GM20000 (cell line): ENCODE measurements around the gene SCARB1.

Experiments used
- DNase-seq: peaks from one replicate; pipeline ENCODE4 v3.0.0; 2012; ENCODE audit warnings: low spot score
- TF ChIP-seq, protein P1 (sequence below): IDR thresholded peaks from 2 replicates; pipeline ENCODE4 v1.5.1; 2012; ENCODE audit warnings: mild to moderate bottlenecking, control low read depth; ENCODE audit errors: extremely low read depth, missing control alignments

The SCARB1 gene

DNA sequence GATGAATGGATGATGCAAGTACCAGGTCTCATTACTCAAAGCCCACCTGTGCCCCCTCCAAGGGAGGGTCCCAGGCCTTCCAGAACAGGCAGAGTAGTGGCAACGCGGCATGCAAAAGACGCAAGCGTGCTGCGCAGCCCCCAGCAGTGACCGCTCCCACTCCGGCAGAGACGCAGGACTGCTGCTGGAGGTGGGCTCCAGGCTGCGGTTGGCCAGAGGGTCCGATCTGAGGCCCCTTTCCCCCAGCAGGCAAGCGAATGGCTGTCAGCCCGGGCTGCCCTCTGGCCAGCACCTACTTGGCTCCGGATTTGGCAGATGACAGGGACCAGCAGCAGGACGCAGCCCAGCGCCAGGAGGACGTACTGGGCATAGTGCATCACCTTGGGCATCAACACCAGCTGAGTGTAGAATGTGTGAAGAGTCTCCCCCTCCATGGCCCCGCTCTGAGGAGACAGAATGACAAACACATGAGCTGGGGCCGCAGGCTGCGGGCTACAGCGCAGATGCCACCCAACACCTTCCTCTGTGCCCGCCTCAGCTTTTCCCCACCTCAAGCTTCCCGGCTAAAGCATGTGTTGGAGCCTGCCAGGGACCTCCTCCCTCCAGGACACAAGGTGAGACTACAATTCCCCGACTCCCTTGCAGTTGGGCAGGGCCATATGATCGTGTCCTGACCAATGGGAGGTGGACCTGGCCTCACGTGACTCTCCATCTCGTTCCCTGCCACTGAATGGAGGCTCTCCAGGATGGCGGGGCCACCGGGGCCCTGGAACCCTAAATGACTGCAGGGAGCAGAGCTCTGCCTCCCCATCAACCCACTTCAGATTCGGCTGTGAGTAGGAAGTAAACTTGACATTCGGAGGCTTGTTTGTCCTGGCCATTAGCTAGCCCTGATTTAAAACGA, 77.4 kb downstream of the SCARB1 start:
- TF ChIP-seq, protein P1, sequence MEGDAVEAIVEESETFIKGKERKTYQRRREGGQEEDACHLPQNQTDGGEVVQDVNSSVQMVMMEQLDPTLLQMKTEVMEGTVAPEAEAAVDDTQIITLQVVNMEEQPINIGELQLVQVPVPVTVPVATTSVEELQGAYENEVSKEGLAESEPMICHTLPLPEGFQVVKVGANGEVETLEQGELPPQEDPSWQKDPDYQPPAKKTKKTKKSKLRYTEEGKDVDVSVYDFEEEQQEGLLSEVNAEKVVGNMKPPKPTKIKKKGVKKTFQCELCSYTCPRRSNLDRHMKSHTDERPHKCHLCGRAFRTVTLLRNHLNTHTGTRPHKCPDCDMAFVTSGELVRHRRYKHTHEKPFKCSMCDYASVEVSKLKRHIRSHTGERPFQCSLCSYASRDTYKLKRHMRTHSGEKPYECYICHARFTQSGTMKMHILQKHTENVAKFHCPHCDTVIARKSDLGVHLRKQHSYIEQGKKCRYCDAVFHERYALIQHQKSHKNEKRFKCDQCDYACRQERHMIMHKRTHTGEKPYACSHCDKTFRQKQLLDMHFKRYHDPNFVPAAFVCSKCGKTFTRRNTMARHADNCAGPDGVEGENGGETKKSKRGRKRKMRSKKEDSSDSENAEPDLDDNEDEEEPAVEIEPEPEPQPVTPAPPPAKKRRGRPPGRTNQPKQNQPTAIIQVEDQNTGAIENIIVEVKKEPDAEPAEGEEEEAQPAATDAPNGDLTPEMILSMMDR: no peak
- no peak for DNase-seq

DNA sequence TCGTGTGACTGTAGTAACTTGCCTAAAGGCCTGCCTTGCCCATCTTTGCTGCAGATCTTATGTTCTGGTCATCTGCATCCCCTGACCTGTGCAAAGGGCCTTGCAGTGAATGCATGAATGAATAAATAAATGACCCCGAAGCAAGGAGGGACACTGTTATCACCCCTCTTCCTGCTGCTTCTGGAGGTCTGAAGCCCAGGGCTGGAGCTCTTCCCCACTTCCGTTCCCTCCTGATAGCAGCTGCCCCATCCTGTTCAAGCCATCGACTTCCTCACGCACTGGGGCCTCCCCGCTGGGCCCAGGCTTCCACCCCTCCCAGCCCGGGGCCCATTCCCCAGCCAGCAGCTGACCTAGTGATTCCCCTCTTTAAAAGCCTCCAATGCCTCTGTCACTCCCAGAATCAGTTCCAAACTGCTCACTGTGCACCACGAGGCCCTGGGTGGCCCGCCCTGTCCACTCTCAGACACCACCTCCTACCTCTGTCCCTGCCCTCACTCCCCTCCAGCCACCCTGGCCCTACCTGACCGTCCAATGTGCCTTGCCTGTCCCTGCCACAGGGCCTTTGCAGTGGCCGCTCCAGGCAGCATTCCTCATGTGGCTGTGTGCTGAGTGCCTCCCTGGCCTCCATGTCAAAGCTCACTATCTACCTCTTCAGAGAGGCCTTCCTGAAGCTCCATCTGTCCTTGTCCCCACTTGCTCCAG, 78.6 kb downstream of the SCARB1 start:
- DNase-seq: no peak
- TF ChIP-seq, protein P1: no peak

DNA sequence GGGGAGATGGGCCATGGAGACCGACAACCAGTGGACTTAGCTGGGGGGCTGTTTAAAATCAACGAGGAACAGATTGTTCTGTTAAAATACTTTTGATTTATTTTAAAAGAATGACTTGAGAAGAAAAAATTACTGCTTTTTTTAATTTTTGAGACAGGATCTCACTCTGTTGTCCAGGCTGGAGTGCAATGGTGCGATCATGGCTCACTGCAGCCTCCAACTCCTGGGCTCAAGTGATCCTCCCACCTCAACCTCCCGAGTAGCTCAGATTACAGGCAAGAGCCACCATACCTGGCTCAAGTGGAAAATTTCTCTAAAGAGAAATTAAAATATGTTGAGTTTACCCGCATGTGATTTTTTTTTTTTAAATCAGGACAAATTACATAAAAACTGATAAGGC, 80.6 kb downstream of the SCARB1 start:
- TF ChIP-seq, protein P1: no peak
- no peak for DNase-seq

DNA sequence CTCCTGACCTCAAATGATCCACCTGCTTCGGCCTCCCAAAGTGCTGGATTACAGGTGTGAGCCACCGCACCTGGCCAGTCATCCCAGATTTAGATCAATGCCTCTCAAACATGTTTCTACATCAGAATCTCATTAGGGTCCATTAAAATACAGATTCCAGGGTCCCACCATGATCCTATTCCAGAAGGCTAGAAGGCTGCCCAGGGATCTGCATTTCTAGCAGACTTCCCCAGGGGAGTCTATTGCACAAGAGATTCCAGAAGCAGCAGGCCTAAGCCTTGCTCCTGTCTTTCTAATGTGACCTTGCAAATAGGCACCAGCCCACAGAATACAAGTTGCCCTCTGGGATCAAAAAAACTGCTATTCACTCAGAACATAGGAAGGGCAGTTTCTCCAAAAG, 81.5 kb downstream of the SCARB1 start:
- no peak for DNase-seq
- TF ChIP-seq, protein P1: no peak

DNA sequence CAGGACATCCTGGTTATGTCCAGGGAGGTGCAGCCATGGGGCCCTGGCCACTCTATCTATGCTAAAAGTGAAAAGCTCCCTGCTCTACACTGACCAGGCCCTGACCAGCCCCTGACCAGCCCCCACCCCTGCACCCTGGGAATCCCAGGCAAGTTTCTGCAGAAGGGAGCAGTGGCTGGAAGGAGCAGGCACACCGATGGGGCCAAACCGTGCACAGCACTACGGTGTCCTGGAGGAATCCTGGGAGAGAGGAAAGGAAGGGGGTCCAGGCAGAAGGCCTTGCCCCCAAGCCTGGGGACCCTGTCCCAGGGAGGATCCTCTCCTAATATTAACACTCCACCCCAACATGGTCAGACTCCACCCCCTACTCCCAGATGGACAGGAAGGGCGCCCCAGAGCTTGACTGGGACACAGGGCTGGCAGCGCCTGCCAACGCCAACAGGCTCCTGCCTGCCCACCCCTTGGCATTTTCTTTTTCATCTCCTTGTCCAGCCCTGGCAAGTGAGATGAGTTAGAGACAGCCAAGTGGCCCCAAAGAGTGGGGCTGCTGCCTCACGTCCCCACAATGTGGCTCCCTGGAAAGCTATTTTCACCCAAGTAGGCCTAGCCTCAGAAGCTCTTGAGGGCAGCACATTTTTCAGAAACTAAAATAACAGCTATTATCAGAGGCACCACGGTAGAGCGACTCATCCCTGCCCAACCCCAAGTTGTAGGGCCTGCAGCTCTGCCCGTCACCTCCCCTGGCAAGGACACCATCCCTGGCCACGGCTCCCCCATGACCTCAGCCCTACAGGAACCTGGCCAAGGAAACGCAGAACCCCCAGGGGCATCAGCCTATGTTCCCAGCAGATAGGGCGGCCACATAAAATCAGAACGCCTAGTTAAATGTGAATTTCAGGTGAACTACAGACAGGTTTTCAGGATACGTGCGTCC, 82.6 kb downstream of the SCARB1 start:
- TF ChIP-seq, protein P1: no peak
- DNase-seq: no peak

DNA sequence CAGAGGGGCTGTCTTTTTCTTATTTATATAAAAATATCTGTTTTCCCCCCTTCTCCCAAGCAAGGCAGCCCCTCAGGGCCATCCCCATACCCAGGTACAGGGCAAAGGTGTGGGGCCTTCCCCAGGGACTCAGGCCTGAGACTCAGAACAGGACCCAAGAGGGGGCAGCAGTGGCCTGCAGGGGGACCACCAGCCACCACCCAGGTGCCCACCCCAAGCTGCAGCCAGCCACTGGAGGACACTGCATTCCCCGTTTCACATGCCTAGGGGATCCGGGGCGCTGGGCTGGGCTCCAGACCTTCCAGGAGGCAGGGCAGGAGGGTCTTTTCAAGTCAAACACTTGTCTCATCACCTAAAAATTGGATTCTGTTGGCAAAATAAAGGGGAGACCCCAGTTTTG, 83.3 kb downstream of the SCARB1 start:
- no peak for DNase-seq
- TF ChIP-seq, protein P1: no peak
